ENCODE measurements around the gene GRB10. TPM values are rescaled to one million over a fixed set of nuclear protein-coding genes. Genes with fewer than 3 reads are reported as not detected.
A peak's percentile ranks its signal among the peaks of the same experiment; 100 is the strongest.

GRB10 gene
- total RNA-seq, 4 donors from 2014 or later = 8.8 to 55.7 (median 14.3) TPM

GRCh38 chr7:50792342-50793119 lies 9.8 kb upstream of the GRB10 start:
- peak overlapping the region; percentile 67 to 81 (median 72) for H3K27ac ChIP-seq
- no peaks in the 10 kb centered on the region for H3K36me3 ChIP-seq
- in situ Hi-C loops (cut with MboI; ENCODE audit: low pct_ligation_motif_present in 1 of 4, low pct_unique_long_range_greater_than_20kb in 1 of 4, low sequenced_read_pairs in 3 of 4) = no loop called here
- peaks cover 21% of the 10 kb centered on the region for H3K27me3 ChIP-seq
- no peaks in the 10 kb centered on the region for H3K9me3 ChIP-seq
- 2 to 20% methylated on average over 4 to 56 of the region's 91 CpGs for WGBS, 2 donors (ENCODE audit: low coverage in 1 of 2)
- peaks cover 7 to 28% (median 14%) of the 10 kb centered on the region in 4 donors for H3K4me1 ChIP-seq
- DNase-seq = peak; percentile 18
- TF ChIP-seq EP300 (IDR thresholded peaks at IDR 0.05; ENCODE audit: low read depth) (no peak), POLR2A (IDR thresholded peaks at IDR 0.05) (no peak), CTCF (IDR thresholded peaks at IDR 0.05) (no peak), POLR2AphosphoS5 (IDR thresholded peaks at IDR 0.05) (no peak)
- intact Hi-C loops (cut with DNase I; ENCODE audit: low total_unique reads) = loop anchor here (5.0 kb wide), 1 partner anchor 110 kb away; no protein-coding TSS in a partner anchor
- peak overlapping the region; percentile 51 to 62 (median 57) for H3K4me3 ChIP-seq

GRCh38 chr7:50791938-50792341 lies 9.2 kb upstream of the GRB10 start:
- DNase-seq = no peak
- intact Hi-C loops (cut with DNase I; ENCODE audit: low total_unique reads) = loop anchor here (5.0 kb wide), 1 partner anchor 110 kb away; no protein-coding TSS in a partner anchor
- TF ChIP-seq CTCF (IDR thresholded peaks at IDR 0.05) = no peak
- no peak for TF ChIP-seq EP300 (IDR thresholded peaks at IDR 0.05; ENCODE audit: low read depth)
- TF ChIP-seq POLR2A (IDR thresholded peaks at IDR 0.05) = no peak
- TF ChIP-seq POLR2AphosphoS5 (IDR thresholded peaks at IDR 0.05) = no peak

GRCh38 chr7:50791363-50791937 lies 8.8 kb upstream of the GRB10 start:
- intact Hi-C loops (cut with DNase I; ENCODE audit: low total_unique reads) (loop anchor here (5.0 kb wide), 1 partner anchor 109 kb away; no protein-coding TSS in a partner anchor), in situ Hi-C loops (cut with MboI; ENCODE audit: low pct_ligation_motif_present in 1 of 4, low pct_unique_long_range_greater_than_20kb in 1 of 4, low sequenced_read_pairs in 3 of 4) (no loop called here)
- WGBS, 2 donors (ENCODE audit: low coverage in 1 of 2) = 58 to 75% methylated on average over 2 to 5 of the region's 5 CpGs

More at GRCh38 chr7:50791938-50792341, 9.2 kb upstream of the GRB10 start:
- WGBS, 2 donors (ENCODE audit: low coverage in 1 of 2) = 0 to 18% methylated on average over 4 to 10 of the region's 10 CpGs
- peaks cover 7 to 28% (median 14%) of the 10 kb centered on the region in 4 donors for H3K4me1 ChIP-seq
- peaks cover 21% of the 10 kb centered on the region for H3K27me3 ChIP-seq
- H3K36me3 ChIP-seq = no peaks in the 10 kb centered on the region
- no peaks in the 10 kb centered on the region for H3K9me3 ChIP-seq
- peak overlapping the region; percentile 67 to 81 (median 72) for H3K27ac ChIP-seq
- in situ Hi-C loops (cut with MboI; ENCODE audit: low pct_ligation_motif_present in 1 of 4, low pct_unique_long_range_greater_than_20kb in 1 of 4, low sequenced_read_pairs in 3 of 4) = no loop called here
- peak overlapping the region; percentile 51 to 62 (median 57) for H3K4me3 ChIP-seq

More at GRCh38 chr7:50791363-50791937, 8.8 kb upstream of the GRB10 start:
- Histone ChIP-seq H3K27ac (peak overlapping the region; percentile 67 to 81 (median 72)), H3K4me3 (peak overlapping the region; percentile 51 to 62 (median 57)), H3K9me3 (no peaks in the 10 kb centered on the region), H3K27me3 (peaks cover 21% of the 10 kb centered on the region), H3K36me3 (no peaks in the 10 kb centered on the region), H3K4me1 (peaks cover 7 to 28% (median 14%) of the 10 kb centered on the region in 4 donors)
- no peak for DNase-seq
- no peak for TF ChIP-seq POLR2A (IDR thresholded peaks at IDR 0.05)
- TF ChIP-seq EP300 (IDR thresholded peaks at IDR 0.05; ENCODE audit: low read depth) = no peak
- no peak for TF ChIP-seq POLR2AphosphoS5 (IDR thresholded peaks at IDR 0.05)
- TF ChIP-seq CTCF (IDR thresholded peaks at IDR 0.05) = no peak
